HG02981 (cell line): ENCODE results near the gene SVIL.

Source experiments
- ATAC-seq: cut with Tn5 transposase; IDR thresholded peaks from one replicate; pipeline ENCODE4 v1.9.1; 2021; ENCODE audit warnings: mild to moderate bottlenecking, moderate library complexity; ENCODE audit not compliant: unreplicated experiment

Gene SVIL

GRCh38 chr10:29634764-29635625 lies at the start of gene SVIL:
SVIL (minus strand) TSS chr10:29634971; CDS start chr10:29555058, 79,913 bp downstream.
- peak; percentile 2 for ATAC-seq

- ATAC-seq: no peak
Measured at GRCh38 chr10:29681676-29682448, 47.1 kb upstream of the SVIL start.

GRCh38 chr10:29680091-29680490 lies 45.3 kb upstream of the SVIL start:
- ATAC-seq: no peak

GRCh38 chr10:29676732-29677131 lies 42.0 kb upstream of the SVIL start:
- ATAC-seq: no peak

GRCh38 chr10:29675984-29676383 lies 41.2 kb upstream of the SVIL start:
- ATAC-seq: no peak

- ATAC-seq: no peak
Measured at GRCh38 chr10:29671968-29672367, 37.2 kb upstream of the SVIL start.

- no peak for ATAC-seq
Measured at GRCh38 chr10:29671228-29671780, 36.5 kb upstream of the SVIL start.

- no peak for ATAC-seq
Measured at GRCh38 chr10:29670761-29671160, 36.0 kb upstream of the SVIL start.

GRCh38 chr10:29669149-29669548 lies 34.4 kb upstream of the SVIL start:
- ATAC-seq: no peak

GRCh38 chr10:29668628-29669027 lies 33.9 kb upstream of the SVIL start:
- no peak for ATAC-seq

- no peak for ATAC-seq
Measured at GRCh38 chr10:29667191-29667590, 32.4 kb upstream of the SVIL start.

GRCh38 chr10:29666201-29666600 lies 31.4 kb upstream of the SVIL start:
- no peak for ATAC-seq

GRCh38 chr10:29663718-29664117 lies 28.9 kb upstream of the SVIL start:
- ATAC-seq: no peak

GRCh38 chr10:29658984-29659965 lies 24.5 kb upstream of the SVIL start:
- peak; percentile 97 for ATAC-seq

- no peak for ATAC-seq
Measured at GRCh38 chr10:29657719-29658274, 23.0 kb upstream of the SVIL start.

- ATAC-seq: no peak
Measured at GRCh38 chr10:29656451-29656992, 21.8 kb upstream of the SVIL start.

- ATAC-seq: no peak
Measured at GRCh38 chr10:29652192-29652591, 17.4 kb upstream of the SVIL start.

GRCh38 chr10:29651767-29652166 lies 17.0 kb upstream of the SVIL start:
- no peak for ATAC-seq

- ATAC-seq: no peak
Measured at GRCh38 chr10:29650552-29650944, 15.8 kb upstream of the SVIL start.
